NT2/D1 (cell line): Measurements from ENCODE around the gene LBP.

Experiments
- SUZ12 ChIP-seq: IDR thresholded peaks from 2 replicates; pipeline ENCODE4 v1.6.1; 2011; ENCODE audit not compliant: insufficient read length, insufficient read depth; ENCODE audit errors: extremely low read depth
- ZNF274 ChIP-seq: IDR thresholded peaks from 2 replicates; pipeline ENCODE4 v1.6.1; 2011; ENCODE audit warnings: mild to moderate bottlenecking, low read depth, low read length

DNA sequence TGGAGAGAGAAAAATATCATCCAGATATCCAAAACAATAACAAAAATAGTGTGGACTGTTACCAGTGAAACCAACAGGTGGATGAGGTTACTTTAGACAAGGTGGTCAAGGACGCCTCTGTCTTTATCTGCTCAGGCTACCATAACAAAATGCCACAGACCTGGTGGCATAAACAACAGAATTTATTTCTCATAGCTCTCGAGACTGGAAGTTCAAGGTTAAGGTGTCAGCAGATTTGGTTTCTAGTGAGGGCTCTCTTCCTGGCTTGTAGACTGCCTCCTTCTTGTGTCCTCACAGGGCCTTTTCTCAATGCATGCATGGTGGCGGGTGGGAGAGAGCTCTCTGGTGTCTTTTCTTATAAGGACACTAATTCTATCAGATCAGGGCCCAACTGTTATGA, 21.1 kb upstream of the LBP start:
- TF ChIP-seq SUZ12, result no peak
- no peak for TF ChIP-seq ZNF274
